Ishikawa (cell line): ENCODE results near the gene PLXNA4.

Experiments used
- CEBPB ChIP-seq: IDR thresholded peaks from 2 replicates; pipeline ENCODE4 v1.6.1; 2012
- CREB1 ChIP-seq: IDR thresholded peaks from 2 replicates; pipeline ENCODE4 v1.6.1; 2012; ENCODE audit warnings: low read depth
- EGR1 ChIP-seq: IDR thresholded peaks from 2 replicates; pipeline ENCODE4 v1.6.1; 2012
- EP300 ChIP-seq: IDR thresholded peaks from 2 replicates; pipeline ENCODE4 v1.6.1; 2012; ENCODE audit warnings: borderline replicate concordance
- FOXM1 ChIP-seq: IDR thresholded peaks from 2 replicates; pipeline ENCODE4 v1.6.1; 2012; ENCODE audit warnings: low read depth, borderline replicate concordance
- MAX ChIP-seq: IDR thresholded peaks from 2 replicates; pipeline ENCODE4 v1.6.1; 2012
- NFIC ChIP-seq: IDR thresholded peaks from 2 replicates; pipeline ENCODE4 v1.6.1; 2012
- RAD21 ChIP-seq: IDR thresholded peaks from 2 replicates; pipeline ENCODE4 v1.6.1; 2012; ENCODE audit warnings: low read depth
- REST ChIP-seq: IDR thresholded peaks from 2 replicates; pipeline ENCODE4 v1.6.1; 2012; ENCODE audit warnings: low read depth, mild to moderate bottlenecking
- TAF1 ChIP-seq: IDR thresholded peaks from 2 replicates; pipeline ENCODE4 v1.6.1; 2012; ENCODE audit warnings: low read depth, mild to moderate bottlenecking
- TCF12 ChIP-seq: IDR thresholded peaks from 2 replicates; pipeline ENCODE4 v1.6.1; 2012; ENCODE audit warnings: low read depth
- TEAD4 ChIP-seq: IDR thresholded peaks from 2 replicates; pipeline ENCODE4 v1.6.1; 2012
- USF1 ChIP-seq: IDR thresholded peaks from 2 replicates; pipeline ENCODE4 v1.6.1; 2012
- YY1 ChIP-seq: IDR thresholded peaks from 2 replicates; pipeline ENCODE4 v1.6.1; 2012; ENCODE audit warnings: low read depth
- ZBTB7A ChIP-seq: IDR thresholded peaks from 2 replicates; pipeline ENCODE4 v1.6.1; 2012; ENCODE audit warnings: low read depth

The PLXNA4 gene

GRCh38 chr7:132145063-132145462 is 431.2 kb downstream of the PLXNA4 start:
- no peak for TF ChIP-seq EP300
- TF ChIP-seq NFIC: no peak
- TF ChIP-seq USF1: no peak
- TF ChIP-seq CREB1: no peak
- no peak for TF ChIP-seq TCF12
- TF ChIP-seq CEBPB: no peak
- TF ChIP-seq ZBTB7A: no peak
- TF ChIP-seq TAF1: no peak
- TF ChIP-seq EGR1: no peak
- TF ChIP-seq MAX: no peak
- no peak for TF ChIP-seq FOXM1
- TF ChIP-seq YY1: no peak
- TF ChIP-seq TEAD4: no peak

DNA sequence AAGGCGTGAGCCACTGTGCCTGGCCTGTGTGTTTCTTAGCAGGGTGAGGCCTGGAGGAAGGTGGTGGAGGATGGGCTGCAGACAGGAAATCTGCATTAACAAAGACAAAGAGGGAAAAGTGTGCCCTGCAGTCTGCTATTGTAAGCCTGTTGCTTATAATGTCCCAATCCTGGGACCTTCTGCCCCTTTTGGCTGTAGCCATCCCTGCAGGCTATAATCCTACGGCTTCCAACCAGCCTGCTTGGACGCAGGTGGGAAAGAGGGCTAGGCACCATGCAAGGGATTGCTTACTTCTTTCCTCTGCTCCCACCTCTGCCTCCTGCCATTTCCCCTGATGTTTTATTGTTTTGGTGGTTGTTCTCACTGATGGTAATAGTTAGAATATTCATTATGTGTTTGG is 434.3 kb downstream of the PLXNA4 start:
- TF ChIP-seq REST (no peak), USF1 (no peak), NFIC (no peak), MAX (no peak), YY1 (no peak), TEAD4 (no peak), TAF1 (no peak), RAD21 (no peak), CREB1 (no peak), FOXM1 (no peak), EGR1 (no peak), EP300 (no peak), TCF12 (no peak)

- TF ChIP-seq EP300: no peak
- TF ChIP-seq MAX: no peak
- TF ChIP-seq YY1: no peak
- TF ChIP-seq NFIC: no peak
- TF ChIP-seq TCF12: no peak
- TF ChIP-seq RAD21: no peak
- TF ChIP-seq ZBTB7A: no peak
- no peak for TF ChIP-seq USF1
- TF ChIP-seq EGR1: no peak
- TF ChIP-seq TEAD4: no peak
- no peak for TF ChIP-seq REST
- TF ChIP-seq TAF1: no peak
- no peak for TF ChIP-seq CEBPB
- TF ChIP-seq CREB1: no peak
- TF ChIP-seq FOXM1: no peak
These were observed 435.2 kb downstream of the PLXNA4 start for GRCh38 chr7:132141109-132141508.

GRCh38 chr7:132140341-132140740 is 435.9 kb downstream of the PLXNA4 start:
- TF ChIP-seq NFIC (no peak), TAF1 (no peak), MAX (no peak), CREB1 (no peak), TEAD4 (no peak), FOXM1 (no peak), ZBTB7A (no peak), CEBPB (no peak), RAD21 (no peak), REST (no peak), USF1 (no peak), EP300 (no peak), YY1 (no peak), TCF12 (no peak), EGR1 (no peak)
